ENCODE measurements around the gene PCDH19.

DNA sequence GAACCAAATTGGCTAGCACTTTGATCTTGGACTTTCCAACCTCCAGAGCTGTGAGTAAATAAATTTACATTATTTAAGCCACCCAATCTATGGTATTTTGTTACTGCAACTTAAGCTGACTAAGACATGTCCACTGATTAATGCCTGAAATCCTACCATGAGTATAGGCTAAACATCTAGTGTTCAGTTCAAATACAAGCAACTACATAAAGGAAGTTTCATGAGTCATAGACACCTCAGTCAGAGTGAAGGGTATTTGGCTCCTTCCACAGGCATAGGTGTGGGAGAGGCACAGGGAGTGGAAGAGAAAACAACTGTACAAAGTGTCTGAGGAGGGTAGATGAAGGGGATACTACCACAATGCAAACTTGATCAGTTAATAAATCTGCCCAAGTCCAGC is 35.5 kb upstream of the PCDH19 start:
- TF ChIP-seq, protein P1, sequence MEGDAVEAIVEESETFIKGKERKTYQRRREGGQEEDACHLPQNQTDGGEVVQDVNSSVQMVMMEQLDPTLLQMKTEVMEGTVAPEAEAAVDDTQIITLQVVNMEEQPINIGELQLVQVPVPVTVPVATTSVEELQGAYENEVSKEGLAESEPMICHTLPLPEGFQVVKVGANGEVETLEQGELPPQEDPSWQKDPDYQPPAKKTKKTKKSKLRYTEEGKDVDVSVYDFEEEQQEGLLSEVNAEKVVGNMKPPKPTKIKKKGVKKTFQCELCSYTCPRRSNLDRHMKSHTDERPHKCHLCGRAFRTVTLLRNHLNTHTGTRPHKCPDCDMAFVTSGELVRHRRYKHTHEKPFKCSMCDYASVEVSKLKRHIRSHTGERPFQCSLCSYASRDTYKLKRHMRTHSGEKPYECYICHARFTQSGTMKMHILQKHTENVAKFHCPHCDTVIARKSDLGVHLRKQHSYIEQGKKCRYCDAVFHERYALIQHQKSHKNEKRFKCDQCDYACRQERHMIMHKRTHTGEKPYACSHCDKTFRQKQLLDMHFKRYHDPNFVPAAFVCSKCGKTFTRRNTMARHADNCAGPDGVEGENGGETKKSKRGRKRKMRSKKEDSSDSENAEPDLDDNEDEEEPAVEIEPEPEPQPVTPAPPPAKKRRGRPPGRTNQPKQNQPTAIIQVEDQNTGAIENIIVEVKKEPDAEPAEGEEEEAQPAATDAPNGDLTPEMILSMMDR (conservative IDR thresholded peaks at IDR 0.05): no peak
- TF ChIP-seq EZH2 (IDR thresholded peaks at IDR 0.05; ENCODE audit: low read depth): no peak
